Activated CD4-positive, alpha-beta T cell treated with anti-CD3 and anti-CD28 coated beads, Interleukin-2, amount 50 U/mL, for 4 hours (primary cell): ENCODE measurements around the gene EFNB2.

ENCODE experiments used
- DNase-seq, 2 experiments: peaks; one replicate each; pipeline ENCODE4 v3.0.0-alpha.2; 2020

Gene EFNB2

DNA sequence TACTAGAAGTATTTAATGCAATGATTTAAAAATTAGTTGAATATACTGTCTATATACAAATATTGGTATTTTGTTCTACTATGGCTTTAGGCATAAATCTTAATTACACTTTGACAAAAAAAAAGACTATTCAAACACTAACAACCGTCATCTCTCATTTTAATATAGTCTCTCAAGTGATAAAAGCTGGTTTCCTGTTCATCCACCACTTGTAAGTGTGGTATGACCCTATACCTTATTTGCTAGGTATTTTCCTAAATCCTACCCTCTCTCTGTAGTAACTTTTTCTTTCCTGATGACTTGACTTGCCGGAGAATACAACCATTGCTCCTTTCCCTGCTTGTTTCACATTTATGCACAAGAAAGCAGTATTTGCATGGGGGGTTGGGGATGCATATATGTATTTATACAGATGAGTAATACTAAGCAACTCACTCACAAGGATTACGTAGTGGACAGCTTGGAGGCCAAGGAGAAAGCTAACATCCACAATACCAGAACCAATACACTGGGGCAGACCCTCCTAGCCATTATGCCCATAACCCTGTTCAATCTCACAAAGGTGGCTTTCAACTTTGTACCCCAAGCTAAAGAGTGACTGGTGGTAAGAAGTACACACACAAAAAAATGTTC is 12.7 kb upstream of the EFNB2 start:
- DNase-seq: no peak

DNA sequence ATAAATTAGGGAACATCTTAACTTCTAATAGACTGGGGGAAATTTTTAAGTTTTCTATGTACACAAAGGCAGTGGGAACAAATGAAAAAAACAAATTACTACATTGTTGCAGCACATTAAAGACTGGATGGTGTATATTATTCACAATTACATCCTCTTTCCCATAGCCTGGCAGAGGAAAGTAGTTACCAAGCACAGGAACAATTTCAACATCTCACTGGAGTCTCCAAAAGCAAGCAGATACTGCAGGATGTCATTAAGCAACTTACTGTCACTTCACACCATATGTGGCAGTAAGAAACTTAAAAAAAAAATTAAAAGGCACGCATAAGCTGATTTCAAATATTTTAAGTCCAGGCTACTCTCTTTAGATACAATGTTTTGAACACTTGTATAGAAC is 6.4 kb upstream of the EFNB2 start:
- DNase-seq: no peak

GRCh38 chr13:106540613-106541012 is 5.2 kb upstream of the EFNB2 start:
- no peak for DNase-seq

- no peak for DNase-seq
Observed at GRCh38 chr13:106537521-106537920, 2.1 kb upstream of the EFNB2 start.

GRCh38 chr13:106536244-106537034 is 977 bp upstream of the EFNB2 start:
- peak; percentile 85 to 87 for DNase-seq

DNA sequence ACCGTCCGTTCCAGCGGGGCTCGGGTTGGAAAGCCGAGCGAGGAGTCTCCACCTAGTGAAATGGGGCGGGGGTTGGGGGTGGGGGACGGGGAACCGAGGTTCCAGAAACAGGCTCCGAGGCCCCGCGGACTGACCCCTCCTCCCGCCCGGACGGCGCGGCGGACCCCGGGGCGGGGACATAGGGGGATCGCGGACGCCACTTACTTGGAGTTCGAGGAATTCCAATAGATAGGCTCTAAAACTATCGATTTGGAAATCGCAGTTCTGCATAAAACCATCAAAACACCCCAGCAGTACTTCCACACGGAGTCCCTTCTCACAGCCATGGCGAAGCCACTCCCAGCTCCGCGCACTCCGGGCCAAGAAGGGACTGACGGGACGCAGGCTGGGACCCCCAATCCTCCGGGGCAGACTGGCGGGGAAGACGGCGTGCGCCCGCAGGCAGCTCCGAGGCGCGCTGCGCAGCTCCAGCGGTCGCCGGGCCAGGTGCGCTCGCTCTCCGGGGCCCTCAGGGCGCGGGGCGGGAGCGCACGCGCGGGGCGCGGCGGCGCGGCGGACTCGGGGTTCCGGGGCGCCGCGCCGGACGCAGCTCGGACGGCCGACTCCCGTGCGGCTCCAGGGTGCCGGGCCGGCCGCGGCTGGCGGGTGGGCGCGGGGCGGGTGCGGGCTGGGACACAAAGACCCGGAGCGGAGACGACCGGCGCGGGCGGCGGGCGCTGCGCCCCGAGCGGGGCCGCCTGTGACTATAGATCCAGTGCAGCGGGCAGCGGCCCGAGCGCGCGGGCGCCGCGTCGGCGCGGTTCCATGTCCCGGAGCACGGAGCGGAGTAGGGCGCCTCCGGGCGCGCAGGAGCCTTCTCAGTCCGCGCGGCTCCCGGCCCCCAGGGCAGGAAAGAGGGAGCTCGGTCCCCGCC is 567 bp downstream of the EFNB2 start:
- DNase-seq: no peak

DNA sequence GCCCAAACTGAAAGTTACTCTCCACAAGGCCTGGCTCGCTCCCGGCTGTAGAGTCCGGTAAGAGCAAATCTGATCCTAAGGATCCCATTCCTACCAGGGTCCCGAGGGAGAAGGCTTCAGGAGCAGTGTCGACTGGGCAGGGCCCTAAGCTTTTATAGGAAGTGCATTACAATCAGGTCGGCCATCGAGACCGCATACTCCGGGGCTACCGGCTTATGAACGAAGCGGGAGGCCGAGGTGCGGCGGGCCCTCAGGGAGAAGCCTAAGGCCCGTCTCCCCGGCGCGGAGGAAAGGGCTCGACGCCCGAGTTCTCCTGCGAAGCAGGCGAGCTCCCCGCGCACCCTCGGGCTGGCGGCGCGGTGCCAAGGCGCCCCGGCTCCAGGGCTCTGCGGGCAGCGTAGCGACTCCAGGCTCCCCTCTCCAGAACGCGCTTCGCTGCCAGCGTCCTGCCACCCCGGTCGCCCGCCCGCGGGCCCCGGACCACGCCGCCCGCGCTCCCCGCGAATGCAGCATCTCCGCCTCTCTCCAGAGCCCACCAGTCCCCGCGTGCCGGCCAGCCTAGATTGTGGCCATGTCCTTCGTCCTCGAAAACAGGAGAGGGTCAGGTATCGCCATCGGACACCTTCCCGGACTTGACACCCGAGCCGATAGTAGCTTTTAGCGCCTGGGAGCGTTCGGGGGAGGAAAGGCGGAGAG is 1.4 kb downstream of the EFNB2 start:
- peak in 1 of 2 experiments; percentile 7 for DNase-seq

- DNase-seq: no peak
Observed at GRCh38 chr13:106533101-106533942, 2.1 kb downstream of the EFNB2 start.

GRCh38 chr13:106532111-106532929 is 3.1 kb downstream of the EFNB2 start:
- DNase-seq: no peak

- DNase-seq: no peak
Observed at GRCh38 chr13:106530980-106531481, 4.4 kb downstream of the EFNB2 start.

GRCh38 chr13:106530171-106530851 is 5.2 kb downstream of the EFNB2 start:
- no peak for DNase-seq

- DNase-seq: no peak
Observed at GRCh38 chr13:106529415-106530170, 5.9 kb downstream of the EFNB2 start.

DNA sequence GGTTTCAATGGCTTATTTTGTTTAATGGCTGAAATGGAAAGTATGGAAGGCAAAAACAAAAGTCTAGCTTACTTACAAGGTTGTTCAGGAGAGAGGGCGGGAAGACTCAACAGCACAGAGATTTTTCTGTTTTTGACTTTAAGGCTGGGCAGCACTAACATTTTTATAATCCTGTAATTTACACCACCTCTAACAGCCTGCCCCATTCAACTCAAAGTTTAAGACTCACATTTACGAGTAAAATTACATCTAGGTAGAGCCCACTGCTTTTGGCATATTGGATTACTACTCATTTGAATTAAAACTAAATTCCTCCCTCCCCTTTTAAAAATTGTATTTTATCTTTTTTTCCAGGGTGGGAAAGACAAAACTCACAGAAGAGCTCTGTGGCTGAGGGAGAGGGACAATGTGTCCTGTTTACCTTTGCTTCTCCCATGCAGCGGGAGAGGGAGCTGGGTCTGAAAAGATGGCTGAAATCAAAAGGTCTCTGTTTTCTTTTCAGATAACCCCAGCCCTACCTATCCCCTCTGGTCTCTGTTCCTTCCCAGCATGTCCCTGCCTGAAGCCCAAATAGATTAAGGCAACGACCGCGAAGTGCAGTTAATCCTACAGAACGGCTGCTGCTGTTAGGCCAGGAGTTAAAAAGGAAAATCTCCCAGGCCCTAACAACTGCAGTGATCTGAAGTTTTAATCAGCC is 6.6 kb downstream of the EFNB2 start:
- DNase-seq: no peak

DNA sequence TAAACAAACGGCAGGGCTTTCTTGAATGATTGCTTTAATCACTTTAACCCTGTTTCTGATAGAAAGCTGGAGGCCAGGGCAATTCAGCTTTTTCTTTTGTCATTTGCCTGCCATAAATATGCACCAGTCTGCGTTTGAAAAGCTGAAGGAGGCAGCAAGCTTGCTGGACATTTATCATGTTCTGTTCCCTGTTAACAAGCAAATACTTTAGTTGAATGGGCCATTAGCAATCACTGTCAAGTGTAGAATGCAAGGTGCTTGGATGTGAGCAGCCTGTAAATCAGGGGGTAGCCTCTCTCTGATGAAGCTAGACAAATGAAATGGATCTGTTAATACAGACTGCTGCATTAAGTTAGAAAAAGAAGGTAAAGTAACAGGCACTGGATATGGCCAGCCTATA is 7.6 kb downstream of the EFNB2 start:
- no peak for DNase-seq

DNA sequence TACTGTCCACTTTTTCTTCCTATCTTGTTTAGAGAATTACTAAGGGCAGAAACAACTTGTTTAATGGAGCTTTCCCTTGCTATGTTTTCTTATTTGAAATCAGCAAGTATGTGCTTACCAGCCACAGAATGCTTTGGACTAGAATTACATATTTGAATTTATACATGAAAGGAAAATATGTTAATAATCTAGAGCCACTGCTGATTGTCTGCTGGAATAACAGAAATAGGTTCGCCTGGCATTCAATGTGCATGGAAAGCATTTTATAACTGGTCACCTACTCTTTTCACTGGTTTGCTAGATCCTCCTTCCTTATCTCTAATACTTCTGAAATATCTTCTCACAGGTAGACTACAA is 8.0 kb downstream of the EFNB2 start:
- no peak for DNase-seq

DNA sequence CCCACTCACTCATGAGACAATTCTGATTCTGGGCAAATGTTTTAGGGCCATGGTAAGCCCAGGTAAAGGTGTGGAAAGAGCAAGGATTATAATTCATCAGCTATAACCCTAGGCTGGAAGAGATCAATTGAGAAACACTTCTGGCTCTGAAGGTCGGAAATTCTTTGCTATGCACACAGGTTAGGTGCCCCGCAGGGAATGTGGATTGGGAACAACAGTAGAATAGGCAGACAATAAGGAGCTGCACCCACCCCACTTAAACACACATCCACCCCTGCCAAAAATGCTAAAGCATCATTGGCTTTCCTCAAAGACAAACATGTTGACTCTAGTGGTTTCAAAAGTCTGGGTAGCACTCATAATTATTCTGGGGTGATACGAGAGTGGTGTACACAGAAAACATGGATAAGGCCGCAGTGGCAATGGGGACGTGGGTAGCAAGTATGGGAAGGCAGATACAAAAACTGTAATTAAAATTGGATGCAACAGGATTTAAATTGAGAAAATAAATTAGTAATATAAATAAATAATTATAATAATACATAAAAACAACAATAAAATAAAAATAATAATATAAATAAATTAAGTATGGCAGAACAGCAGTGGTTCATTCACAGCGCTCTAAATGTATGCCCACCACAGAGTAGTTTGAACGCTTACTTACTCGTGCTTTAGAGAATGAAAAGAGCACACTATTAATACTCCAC is 8.6 kb downstream of the EFNB2 start:
- DNase-seq: no peak

GRCh38 chr13:106525865-106526264 is 9.6 kb downstream of the EFNB2 start:
- no peak for DNase-seq

GRCh38 chr13:106524108-106524507 is 11.4 kb downstream of the EFNB2 start:
- no peak for DNase-seq
